ENCODE results near the gene ADGRL3. TPM values are rescaled to one million over a fixed set of nuclear protein-coding genes. Genes with fewer than 3 reads are reported as not detected.

The ADGRL3 gene
- total and polyA plus RNA-seq, 7 donors, result under 0.01 to 11.9 (median 5.4) TPM

DNA sequence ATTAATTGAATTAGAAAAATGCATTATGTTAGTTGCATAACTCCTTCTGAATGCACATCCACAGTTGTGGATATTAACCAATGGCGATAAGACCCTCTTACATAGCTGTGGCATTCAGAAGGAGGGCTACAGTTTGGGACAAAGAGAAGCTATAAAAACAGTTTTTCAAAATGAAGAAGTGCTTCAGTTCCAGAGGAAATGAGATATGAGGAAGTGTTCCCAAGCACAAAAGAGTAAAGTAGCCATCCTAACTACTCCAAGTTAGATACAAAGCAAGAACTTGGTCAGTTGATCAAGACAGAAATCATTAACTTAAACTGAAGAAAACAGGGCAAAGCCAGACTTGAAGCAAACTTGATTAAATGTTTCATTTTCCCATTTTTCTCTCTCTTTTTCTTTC, 17.2 kb upstream of the ADGRL3 start:
- no peaks in the 10 kb centered on the region for H3K27me3 ChIP-seq
- peaks cover 0 to 9% (median 1%) of the 10 kb centered on the region in 4 donors for H3K9me3 ChIP-seq
- H3K36me3 ChIP-seq, result no peaks in the 10 kb centered on the region
- intact Hi-C loops (cut with DNase I), result no loop called here
- TF ChIP-seq POLR2A (IDR thresholded peaks at IDR 0.05), result no peak
- no peak for TF ChIP-seq EP300 (IDR thresholded peaks at IDR 0.05)
- TF ChIP-seq, protein P1, sequence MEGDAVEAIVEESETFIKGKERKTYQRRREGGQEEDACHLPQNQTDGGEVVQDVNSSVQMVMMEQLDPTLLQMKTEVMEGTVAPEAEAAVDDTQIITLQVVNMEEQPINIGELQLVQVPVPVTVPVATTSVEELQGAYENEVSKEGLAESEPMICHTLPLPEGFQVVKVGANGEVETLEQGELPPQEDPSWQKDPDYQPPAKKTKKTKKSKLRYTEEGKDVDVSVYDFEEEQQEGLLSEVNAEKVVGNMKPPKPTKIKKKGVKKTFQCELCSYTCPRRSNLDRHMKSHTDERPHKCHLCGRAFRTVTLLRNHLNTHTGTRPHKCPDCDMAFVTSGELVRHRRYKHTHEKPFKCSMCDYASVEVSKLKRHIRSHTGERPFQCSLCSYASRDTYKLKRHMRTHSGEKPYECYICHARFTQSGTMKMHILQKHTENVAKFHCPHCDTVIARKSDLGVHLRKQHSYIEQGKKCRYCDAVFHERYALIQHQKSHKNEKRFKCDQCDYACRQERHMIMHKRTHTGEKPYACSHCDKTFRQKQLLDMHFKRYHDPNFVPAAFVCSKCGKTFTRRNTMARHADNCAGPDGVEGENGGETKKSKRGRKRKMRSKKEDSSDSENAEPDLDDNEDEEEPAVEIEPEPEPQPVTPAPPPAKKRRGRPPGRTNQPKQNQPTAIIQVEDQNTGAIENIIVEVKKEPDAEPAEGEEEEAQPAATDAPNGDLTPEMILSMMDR (IDR thresholded peaks at IDR 0.05), result no peak
- TF ChIP-seq POLR2AphosphoS5 (IDR thresholded peaks at IDR 0.05), result no peak
- 94% methylated on average over 1 of the region's 1 CpG for WGBS, 2 donors
- H3K27ac ChIP-seq, result no peak overlapping the region
- H3K4me3 ChIP-seq, result no peak overlapping the region
- no peaks in the 10 kb centered on the region for H3K4me1 ChIP-seq
- DNase-seq, result no peak

- H3K9me3 ChIP-seq, result peaks cover 0 to 9% (median 1%) of the 10 kb centered on the region in 4 donors
- no peak for DNase-seq
- no peak overlapping the region for H3K27ac ChIP-seq
- H3K27me3 ChIP-seq, result no peaks in the 10 kb centered on the region
- H3K4me1 ChIP-seq, result no peaks in the 10 kb centered on the region
- intact Hi-C loops (cut with DNase I), result no loop called here
- H3K36me3 ChIP-seq, result no peaks in the 10 kb centered on the region
- no peak for TF ChIP-seq EP300 (IDR thresholded peaks at IDR 0.05)
- TF ChIP-seq POLR2A (IDR thresholded peaks at IDR 0.05), result no peak
- no peak for TF ChIP-seq POLR2AphosphoS5 (IDR thresholded peaks at IDR 0.05)
- TF ChIP-seq, protein P1 (IDR thresholded peaks at IDR 0.05), result no peak
- H3K4me3 ChIP-seq, result no peak overlapping the region
These were observed 14.8 kb upstream of the ADGRL3 start for GRCh38 chr4:61185288-61185687.

- WGBS, 2 donors, result 57 to 70% methylated on average over 2 of the region's 2 CpGs
- TF ChIP-seq, protein P1 (IDR thresholded peaks at IDR 0.05), result no peak
- TF ChIP-seq EP300 (IDR thresholded peaks at IDR 0.05) (no peak), POLR2AphosphoS5 (IDR thresholded peaks at IDR 0.05) (no peak), POLR2A (IDR thresholded peaks at IDR 0.05) (no peak)
- intact Hi-C loops (cut with DNase I), result no loop called here
These were observed 7.7 kb upstream of the ADGRL3 start for GRCh38 chr4:61192392-61192791.

DNA sequence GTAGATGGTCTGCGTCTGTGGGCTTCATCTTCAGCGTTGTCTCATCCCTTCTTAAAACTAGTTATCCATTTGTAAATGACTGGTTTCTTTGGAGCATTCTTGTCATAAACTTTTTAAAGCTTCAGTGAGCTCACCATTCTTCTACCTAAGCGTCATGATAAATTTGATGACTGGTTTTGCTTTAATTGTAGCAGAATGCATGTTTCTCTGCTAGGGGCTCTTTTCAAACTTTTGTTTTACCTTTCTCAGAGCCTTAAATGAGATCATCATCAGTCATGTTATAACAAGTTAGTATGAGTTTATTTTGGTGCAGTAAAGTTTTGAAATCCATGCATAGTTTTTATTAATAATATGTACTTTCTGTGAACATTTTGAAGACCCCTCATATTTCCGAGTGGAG, 6.3 kb upstream of the ADGRL3 start:
- 88 to 93% methylated on average over 4 of the region's 4 CpGs for WGBS, 2 donors

More at GRCh38 chr4:61192392-61192791, 7.7 kb upstream of the ADGRL3 start:
- Histone ChIP-seq H3K36me3 (no peaks in the 10 kb centered on the region), H3K9me3 (no peaks in the 10 kb centered on the region), H3K27me3 (no peaks in the 10 kb centered on the region), H3K4me1 (no peaks in the 10 kb centered on the region), H3K4me3 (no peak overlapping the region), H3K27ac (no peak overlapping the region)
- DNase-seq, result no peak

More for the DNA sequence above, 6.3 kb upstream of the ADGRL3 start:
- no peak for DNase-seq
- no peaks in the 10 kb centered on the region for H3K4me1 ChIP-seq
- intact Hi-C loops (cut with DNase I), result no loop called here
- TF ChIP-seq POLR2A (IDR thresholded peaks at IDR 0.05), result no peak
- no peak for TF ChIP-seq POLR2AphosphoS5 (IDR thresholded peaks at IDR 0.05)
- TF ChIP-seq EP300 (IDR thresholded peaks at IDR 0.05), result no peak
- TF ChIP-seq, protein P1 (IDR thresholded peaks at IDR 0.05), result no peak
- no peaks in the 10 kb centered on the region for H3K36me3 ChIP-seq
- no peak overlapping the region for H3K27ac ChIP-seq
- H3K27me3 ChIP-seq, result peaks cover 0 to 2% (median 0%) of the 10 kb centered on the region in 3 donors
- H3K9me3 ChIP-seq, result no peaks in the 10 kb centered on the region
- H3K4me3 ChIP-seq, result no peak overlapping the region
